Keratinocyte (primary cell): ENCODE results near the gene SLC6A9. TPM values are rescaled to one million over a fixed set of nuclear protein-coding genes. Genes with fewer than 3 reads are reported as not detected.

Experiments used
- DNase-seq: peaks from one replicate; pipeline ENCODE4 v3.0.0-alpha.2; 2011; ENCODE audit warnings: low read depth, missing footprints, low spot score
- FAIRE-seq: peaks from 2 replicates; lab custom pipeline; 2011; peaks lifted over from hg19 to GRCh38; lab: Jason Lieb, UNC
- H2AFZ ChIP-seq: 2 replicates; pipeline ENCODE4 v1.6.0; 2012; ENCODE audit warnings: low read length, control low read depth, inconsistent platforms; ENCODE audit not compliant: control insufficient read depth
- H3K27ac ChIP-seq: 2 replicates; pipeline ENCODE4 v1.5.1; 2011; ENCODE audit warnings: low read length; ENCODE audit not compliant: control insufficient read depth, insufficient read depth
- H3K27me3 ChIP-seq: 3 replicates; pipeline ENCODE4 v1.6.0; 2011; ENCODE audit warnings: low read length; ENCODE audit not compliant: control insufficient read depth, insufficient read depth; ENCODE audit errors: extremely low read depth
- H3K36me3 ChIP-seq, 2 experiments: 2 replicates in 1 of 2; 3 replicates in 1 of 2; pipeline ENCODE4 v1.5.1; 2011; ENCODE audit warnings: low read length in 2 of 2, mild to moderate bottlenecking in 1 of 2; ENCODE audit not compliant: control insufficient read depth in 2 of 2, insufficient read depth in 2 of 2; ENCODE audit errors: extremely low read depth in 1 of 2
- H3K4me1 ChIP-seq: 3 replicates; pipeline ENCODE4 v1.5.1; 2011; ENCODE audit warnings: low read length; ENCODE audit not compliant: control insufficient read depth, insufficient read depth; ENCODE audit errors: extremely low read depth
- H3K4me2 ChIP-seq: 3 replicates; pipeline ENCODE4 v1.6.0; 2011; ENCODE audit warnings: low read depth, low read length; ENCODE audit not compliant: control insufficient read depth, insufficient read depth; ENCODE audit errors: extremely low read depth
- H3K4me3 ChIP-seq, 3 experiments: fragments of 200-600 bp in 1 of 3; sonication (generic) in 1 of 3; 2 replicates in 2 of 3; 3 replicates in 1 of 3; pipeline ENCODE4 v1.5.1; 2011 to 2016; ENCODE audit warnings: low read length in 3 of 3, mild to moderate bottlenecking in 3 of 3, control low read depth in 2 of 3, inconsistent platforms in 1 of 3, low read depth in 1 of 3, mixed read lengths in 1 of 3, mixed run types in 1 of 3, moderate library complexity in 1 of 3; ENCODE audit not compliant: control insufficient read depth in 2 of 3, insufficient read depth in 2 of 3; ENCODE audit errors: extremely low read depth in 1 of 3
- H3K79me2 ChIP-seq: 2 replicates; pipeline ENCODE4 v1.6.0; 2012; ENCODE audit warnings: low read length; ENCODE audit not compliant: control insufficient read depth, insufficient read depth
- H3K9ac ChIP-seq: 3 replicates; pipeline ENCODE4 v1.6.0; 2011; ENCODE audit warnings: low read length; ENCODE audit not compliant: control insufficient read depth, insufficient read depth; ENCODE audit errors: extremely low read depth
- H3K9me1 ChIP-seq: 3 replicates; pipeline ENCODE4 v1.6.0; 2011; ENCODE audit warnings: low read length; ENCODE audit not compliant: control insufficient read depth, insufficient read depth; ENCODE audit errors: extremely low read depth
- H3K9me3 ChIP-seq: 2 replicates; pipeline ENCODE4 v1.5.1; 2012; ENCODE audit warnings: low read depth, low read length; ENCODE audit not compliant: control insufficient read depth
- H4K20me1 ChIP-seq: 3 replicates; pipeline ENCODE4 v1.6.0; 2011; ENCODE audit warnings: low read length; ENCODE audit not compliant: control insufficient read depth, insufficient read depth; ENCODE audit errors: extremely low read depth
- EZH2 ChIP-seq: IDR thresholded peaks from one replicate; pipeline ENCODE4 v1.6.1; 2012; ENCODE audit warnings: inconsistent platforms, mild to moderate bottlenecking, low read length, moderate library complexity
- dilution Hi-C: fragments of 300-500 bp; cut with MboI; formaldehyde crosslinking; loops from one replicate; pipeline ENCODE4 v1.7.0; 2020; ENCODE audit warnings: low sequenced_read_pairs; ENCODE audit not compliant: extremely low pct_ligation_motif_present
- polyA plus RNA-seq, 5 experiments: library from polyadenylated mRNA; depleted of rRNA in 3 of 5; stranded (reverse) in 3 of 5; stranded (forward) in 1 of 5; unstranded in 1 of 5; fragments of >200 nt; gene quantifications; 1 replicate in 1 of 5; 2 replicates in 3 of 5; 3 replicates in 1 of 5; pipeline versions ENCODE4 v1.2.1 to v1.2.3, GENCODE V29; 2011 to 2012; ENCODE audit warnings: missing spikeins in 2 of 5, low read depth in 1 of 5, low replicate concordance in 1 of 5
- TF ChIP-seq, protein P1 (sequence below), 3 experiments: IDR thresholded peaks in 1 of 3; conservative IDR thresholded peaks in 1 of 3; optimal IDR thresholded peaks in 1 of 3; 2 replicates in 2 of 3; 3 replicates in 1 of 3; pipeline versions ENCODE3 to v1.5.1; 2011; ENCODE audit warnings: low read length in 3 of 3, mild to moderate bottlenecking in 3 of 3, moderate library complexity in 2 of 3, control low read depth in 1 of 3, inconsistent platforms in 1 of 3; ENCODE audit not compliant: insufficient read depth in 2 of 3; ENCODE audit errors: extremely low read depth in 1 of 3

The SLC6A9 gene
- polyA plus RNA-seq, 1 donor (not counting 4 experiments of a cell fraction or from before 2014, with no cell fraction given): 5.3 TPM

DNA sequence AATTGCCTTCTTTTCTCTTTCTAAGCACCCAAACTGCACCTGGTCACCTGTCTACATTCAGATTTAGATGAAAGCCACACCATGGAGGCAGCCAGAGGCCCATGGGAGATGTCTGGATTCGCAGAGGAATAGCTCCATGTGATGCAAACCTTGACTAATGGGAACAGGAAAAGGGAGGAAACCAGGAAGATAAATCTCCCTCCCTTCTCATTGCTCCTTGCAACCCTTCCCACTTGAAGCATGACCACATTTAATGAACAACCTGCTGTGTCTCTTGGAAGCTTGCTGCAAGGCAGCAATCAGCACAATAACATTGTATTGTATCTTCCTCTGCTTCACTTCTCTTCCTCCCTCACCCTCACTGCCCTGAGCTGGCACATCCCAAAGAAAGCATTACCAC lies 44.8 kb upstream of the SLC6A9 start:
- no peaks in the 10 kb centered on the region for H3K9me3 ChIP-seq
- H3K9me1 ChIP-seq: no peaks in the 10 kb centered on the region
- H3K4me2 ChIP-seq: no peak overlapping the region
- H3K9ac ChIP-seq: no peak overlapping the region
- no peaks in the 10 kb centered on the region for H3K4me1 ChIP-seq
- dilution Hi-C loops: no loop called here
- peak; percentile 46 for FAIRE-seq
- H3K36me3 ChIP-seq: no peaks in the 10 kb centered on the region
- TF ChIP-seq, protein P1, sequence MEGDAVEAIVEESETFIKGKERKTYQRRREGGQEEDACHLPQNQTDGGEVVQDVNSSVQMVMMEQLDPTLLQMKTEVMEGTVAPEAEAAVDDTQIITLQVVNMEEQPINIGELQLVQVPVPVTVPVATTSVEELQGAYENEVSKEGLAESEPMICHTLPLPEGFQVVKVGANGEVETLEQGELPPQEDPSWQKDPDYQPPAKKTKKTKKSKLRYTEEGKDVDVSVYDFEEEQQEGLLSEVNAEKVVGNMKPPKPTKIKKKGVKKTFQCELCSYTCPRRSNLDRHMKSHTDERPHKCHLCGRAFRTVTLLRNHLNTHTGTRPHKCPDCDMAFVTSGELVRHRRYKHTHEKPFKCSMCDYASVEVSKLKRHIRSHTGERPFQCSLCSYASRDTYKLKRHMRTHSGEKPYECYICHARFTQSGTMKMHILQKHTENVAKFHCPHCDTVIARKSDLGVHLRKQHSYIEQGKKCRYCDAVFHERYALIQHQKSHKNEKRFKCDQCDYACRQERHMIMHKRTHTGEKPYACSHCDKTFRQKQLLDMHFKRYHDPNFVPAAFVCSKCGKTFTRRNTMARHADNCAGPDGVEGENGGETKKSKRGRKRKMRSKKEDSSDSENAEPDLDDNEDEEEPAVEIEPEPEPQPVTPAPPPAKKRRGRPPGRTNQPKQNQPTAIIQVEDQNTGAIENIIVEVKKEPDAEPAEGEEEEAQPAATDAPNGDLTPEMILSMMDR (optimal IDR thresholded peaks at IDR 0.05 in 1 of 3, IDR thresholded peaks at IDR 0.05 in 1 of 3, conservative IDR thresholded peaks at IDR 0.05 in 1 of 3; ENCODE audit: extremely low read depth in 1 of 3, insufficient read depth in 2 of 3, low read length in 3 of 3): no peak
- TF ChIP-seq EZH2: no peak
- DNase-seq: no peak
- no peak overlapping the region for H3K4me3 ChIP-seq
- H4K20me1 ChIP-seq: no peaks in the 10 kb centered on the region
- H2AFZ ChIP-seq: no peak overlapping the region
- no peaks in the 10 kb centered on the region for H3K79me2 ChIP-seq
- no peaks in the 10 kb centered on the region for H3K27me3 ChIP-seq
- no peak overlapping the region for H3K27ac ChIP-seq

DNA sequence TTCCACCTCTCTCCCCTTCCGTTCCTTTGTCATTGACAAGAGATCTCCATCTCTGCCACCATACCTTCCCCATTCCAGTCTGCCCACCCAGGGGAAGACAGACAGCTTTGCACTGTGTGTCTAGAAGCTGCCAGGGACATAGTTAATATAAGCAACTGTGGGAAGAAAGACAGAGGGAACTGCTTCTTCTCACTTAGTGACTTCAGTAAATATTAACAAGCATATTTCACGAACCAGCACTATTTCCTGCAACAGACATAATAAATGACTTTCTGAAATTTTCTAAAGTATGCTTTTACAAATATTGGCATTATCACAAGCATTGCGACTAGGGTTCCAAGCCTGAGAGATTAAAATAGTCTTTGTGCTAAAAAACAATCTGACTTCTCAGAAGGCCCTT lies 43.2 kb upstream of the SLC6A9 start:
- Histone ChIP-seq H3K27ac (no peak overlapping the region), H3K9ac (no peak overlapping the region), H2AFZ (no peak overlapping the region), H3K9me3 (no peaks in the 10 kb centered on the region), H3K4me1 (no peaks in the 10 kb centered on the region), H3K4me3 (no peak overlapping the region), H3K36me3 (no peaks in the 10 kb centered on the region), H3K27me3 (peaks cover 5% of the 10 kb centered on the region), H4K20me1 (no peaks in the 10 kb centered on the region), H3K9me1 (no peaks in the 10 kb centered on the region), H3K4me2 (no peak overlapping the region), H3K79me2 (no peaks in the 10 kb centered on the region)
- FAIRE-seq: no peak
- dilution Hi-C loops: no loop called here
- TF ChIP-seq EZH2: no peak
- TF ChIP-seq, protein P1 (optimal IDR thresholded peaks at IDR 0.05 in 1 of 3, IDR thresholded peaks at IDR 0.05 in 1 of 3, conservative IDR thresholded peaks at IDR 0.05 in 1 of 3; ENCODE audit: extremely low read depth in 1 of 3, insufficient read depth in 2 of 3, low read length in 3 of 3): no peak
- no peak for DNase-seq
